HepG2 (cell line): ENCODE results near the gene DNAJC5. TPM values are rescaled to one million over a fixed set of nuclear protein-coding genes. Genes with fewer than 3 reads are reported as not detected.

Source experiments
- AGO2 ChIP-seq: fragments of 200-400 bp; formaldehyde crosslinking; optimal IDR thresholded peaks from 2 replicates; pipeline ENCODE3; 2017; ENCODE audit warnings: mild to moderate bottlenecking, low read depth, low read length, moderate library complexity
- DBP ChIP-seq: sonication (generic); formaldehyde crosslinking; IDR thresholded peaks from 2 replicates; pipeline ENCODE4 v1.4.0; 2020; ENCODE audit warnings: missing genetic modification reagents; ENCODE audit errors: not compliant biosample characterization
- DNMT1 ChIP-seq: sonication (generic); formaldehyde crosslinking; IDR thresholded peaks from 2 replicates; pipeline ENCODE4 v1.5.1; 2020; ENCODE audit warnings: mild to moderate bottlenecking, missing genetic modification reagents
- E2F5 ChIP-seq: sonication (generic); formaldehyde crosslinking; conservative IDR thresholded peaks from 2 replicates; pipeline ENCODE4 v1.4.0; 2020; ENCODE audit warnings: missing genetic modification reagents
- HNF1B ChIP-seq: sonication (generic); formaldehyde crosslinking; IDR thresholded peaks from 2 replicates; pipeline ENCODE4 v1.5.1; 2020; ENCODE audit warnings: mild to moderate bottlenecking, moderate library complexity, missing genetic modification reagents
- IRF1 ChIP-seq: sonication (generic); formaldehyde crosslinking; IDR thresholded peaks from 2 replicates; pipeline ENCODE4 v1.4.0; 2020; ENCODE audit warnings: low read depth, mild to moderate bottlenecking, missing genetic modification reagents
- MBD4 ChIP-seq: IDR thresholded peaks from 2 replicates; pipeline ENCODE4 v1.6.1; 2012; ENCODE audit warnings: low read length, inconsistent platforms, borderline replicate concordance
- RARA ChIP-seq: IDR thresholded peaks from 2 replicates; pipeline ENCODE4 v1.6.1; 2016; ENCODE audit warnings: missing genetic modification reagents, missing compliant biosample characterization
- RNF219 ChIP-seq: sonication (generic); formaldehyde crosslinking; IDR thresholded peaks from 2 replicates; pipeline ENCODE4 v1.5.0; 2020; ENCODE audit warnings: mild to moderate bottlenecking, missing genetic modification reagents
- TSC22D2 ChIP-seq: sonication (generic); formaldehyde crosslinking; IDR thresholded peaks from 2 replicates; pipeline ENCODE4 v1.5.1; 2020; ENCODE audit warnings: missing genetic modification reagents, mild to moderate bottlenecking, borderline replicate concordance
- ZBTB44 ChIP-seq: sonication (generic); formaldehyde crosslinking; IDR thresholded peaks from 2 replicates; pipeline ENCODE4 v1.4.0; 2020; ENCODE audit warnings: missing genetic modification reagents
- ZNF136 ChIP-seq: sonication (generic); formaldehyde crosslinking; IDR thresholded peaks from 2 replicates; pipeline ENCODE4 v1.8.1; 2022; ENCODE audit warnings: low read depth, mild to moderate bottlenecking, moderate library complexity, missing genetic modification reagents
- ZNF24 ChIP-seq: fragments of 450-650 bp; IDR thresholded peaks from 2 replicates; pipeline ENCODE4 v1.6.1; 2017; ENCODE audit warnings: antibody characterized with exemption, mild to moderate bottlenecking
- ZNF33B ChIP-seq: sonication (generic); formaldehyde crosslinking; IDR thresholded peaks from 2 replicates; pipeline ENCODE4 v1.5.1; 2020; ENCODE audit warnings: mild to moderate bottlenecking, missing genetic modification reagents
- ZNF414 ChIP-seq: sonication (generic); formaldehyde crosslinking; IDR thresholded peaks from 2 replicates; pipeline ENCODE4 v1.5.0; 2020; ENCODE audit warnings: missing genetic modification reagents
- ZNF770 ChIP-seq: sonication (generic); formaldehyde crosslinking; IDR thresholded peaks from 2 replicates; pipeline ENCODE4 v1.5.0; 2020; ENCODE audit warnings: mild to moderate bottlenecking, missing genetic modification reagents
- ZNF879 ChIP-seq: sonication (generic); formaldehyde crosslinking; IDR thresholded peaks from 2 replicates; pipeline ENCODE4 v1.8.1; 2023; ENCODE audit warnings: missing genetic modification reagents
- polyA plus RNA-seq, 8 experiments: library from polyadenylated mRNA; depleted of rRNA in 3 of 8; stranded (reverse) in 7 of 8; unstranded in 1 of 8; fragments of >200 nt; fragmentation: Illumina TruSeq in 4 of 8; extraction: Trizol in 4 of 8; gene quantifications; 2 replicates each; pipeline versions ENCODE4 v1.2.1 to v1.2.3, GENCODE V29; 2011 to 2016; ENCODE audit warnings: low read depth in 4 of 8, missing spikeins in 1 of 8, mixed read lengths in 1 of 8; ENCODE audit not compliant: insufficient read depth in 1 of 8
- total RNA-seq, 5 experiments: library from RNA; depleted of rRNA; stranded (reverse); fragments of >200 nt; fragmentation: Illumina TruSeq; extraction: Trizol; gene quantifications; 2 replicates each; pipeline ENCODE4 v1.2.3, GENCODE V29; 2016; ENCODE audit warnings: low read depth in 1 of 5

DNAJC5 gene
- total and polyA plus RNA-seq, 2 of the 13 experiments (the other 11 are each of a cell fraction or from before 2014, with no cell fraction given) = 42.8 to 64.5 TPM

- TF ChIP-seq ZBTB44 (CRISPR knock-in tag) (no peak), RARA (peak; percentile 56), MBD4 (no peak), DNMT1 (CRISPR knock-in tag) (no peak), E2F5 (CRISPR knock-in tag) (0 out of 2 replicates have a peak, but pooled peaks have one; percentile 27), ZNF770 (CRISPR knock-in tag) (no peak; the same call in 1 of the 2 replicates), ZNF33B (CRISPR knock-in tag) (0 out of 2 replicates have a peak, but pooled peaks have one; percentile 70), ZNF879 (CRISPR knock-in tag) (0 out of 2 replicates have a peak, but pooled peaks have one; percentile 71), TSC22D2 (CRISPR knock-in tag) (peak; percentile 8; the same call in 1 of the 2 replicates), HNF1B (CRISPR knock-in tag) (no peak), ZNF136 (CRISPR knock-in tag) (peak; percentile 88), IRF1 (CRISPR knock-in tag) (peak; percentile 76), ZNF24 (no peak), AGO2 (peak; percentile 85), DBP (CRISPR knock-in tag) (no peak), RNF219 (peak; percentile 97), ZNF414 (CRISPR knock-in tag) (peak; percentile 40; the same call in 1 of the 2 replicates)
These were observed 31.0 kb upstream of the DNAJC5 start (continued) for GRCh38 chr20:63863798-63864544.
